ENCODE data around the gene DNASE1L2. TPM values are rescaled to one million over a fixed set of nuclear protein-coding genes. Genes with fewer than 3 reads are reported as not detected.
"Not testable (repeated sequence)": the region's sequence is repeated elsewhere in the genome, so short reads cannot be mapped to it uniquely, and the experiment has no call there.

Gene DNASE1L2
- total and polyA plus RNA-seq, 4 donors, result 0.13 to 0.67 (median 0.28) TPM

DNA sequence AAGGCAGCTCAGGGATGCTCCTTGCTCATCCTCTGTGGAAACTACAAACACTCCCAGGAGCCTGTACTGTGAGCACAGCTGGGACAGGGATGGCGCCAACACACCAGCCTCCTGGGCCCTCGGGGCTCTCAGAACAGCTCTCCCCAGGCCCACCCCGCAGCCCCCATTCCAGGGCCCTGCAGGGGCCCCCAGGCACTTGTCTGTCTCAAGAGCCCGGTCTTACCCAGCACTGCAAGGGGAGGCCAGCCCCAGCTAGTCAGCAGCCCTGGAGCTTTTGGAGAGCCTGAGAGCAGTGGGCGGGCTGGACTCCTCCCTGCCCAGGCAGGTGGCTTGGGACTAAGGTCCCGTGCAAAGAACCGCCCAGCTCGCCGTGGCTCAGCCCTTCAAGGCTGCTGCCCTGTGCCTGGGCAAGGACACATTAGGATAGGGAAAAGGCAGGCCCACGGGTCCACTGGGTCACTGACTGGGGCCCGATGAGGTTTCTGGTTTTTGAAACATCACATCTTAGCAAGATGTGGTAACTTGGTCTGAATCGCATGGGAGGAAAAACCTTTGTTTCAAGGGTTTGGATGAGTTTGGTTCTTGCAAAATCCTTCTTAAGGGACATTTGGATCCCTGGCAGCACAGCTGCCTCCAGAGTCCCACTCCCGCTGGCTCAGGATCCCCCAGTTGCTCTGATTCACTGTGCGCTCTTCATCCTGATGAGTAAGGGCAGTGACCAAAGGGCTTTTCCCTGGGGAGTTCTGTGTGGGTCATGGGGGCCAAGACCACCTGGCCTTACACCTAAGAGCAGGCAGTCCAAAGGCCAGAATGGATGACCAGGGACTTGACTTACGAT is 2.8 kb downstream of the DNASE1L2 start:
- Histone ChIP-seq H3K27ac (ENCODE audit: low read depth in 1 of 2, low read length in 2 of 2) (no peak overlapping the region), H3K9ac (ENCODE audit: low read depth in 1 of 2, low read length in 2 of 2) (no peak overlapping the region), H3K4me1 (ENCODE audit: control insufficient read depth in 4 of 4, insufficient read depth in 4 of 4, low read length in 3 of 4) (peaks cover 0 to 14% (median 11%) of the 10 kb centered on the region in 4 donors), H3K9me3 (ENCODE audit: control insufficient read depth in 4 of 4, low read length in 3 of 4) (no peaks in the 10 kb centered on the region), H3K27me3 (ENCODE audit: control insufficient read depth in 4 of 4, insufficient read depth in 4 of 4, low read length in 3 of 4) (no peaks in the 10 kb centered on the region), H3K4me3 (ENCODE audit: low read depth in 1 of 3, low read length in 3 of 3) (no peak overlapping the region), H3K36me3 (ENCODE audit: control insufficient read depth in 4 of 4, insufficient read depth in 3 of 4, low read depth in 1 of 4, low read length in 3 of 4) (peaks cover 9 to 37% (median 16%) of the 10 kb centered on the region in 4 donors)
- no peak for DNase-seq (ENCODE audit: low spot score)
- 70% methylated on average over 15 of the region's 15 CpGs for WGBS
- TF ChIP-seq ZBTB33 (IDR thresholded peaks at IDR 0.05), result no peak
- TF ChIP-seq, protein P1, sequence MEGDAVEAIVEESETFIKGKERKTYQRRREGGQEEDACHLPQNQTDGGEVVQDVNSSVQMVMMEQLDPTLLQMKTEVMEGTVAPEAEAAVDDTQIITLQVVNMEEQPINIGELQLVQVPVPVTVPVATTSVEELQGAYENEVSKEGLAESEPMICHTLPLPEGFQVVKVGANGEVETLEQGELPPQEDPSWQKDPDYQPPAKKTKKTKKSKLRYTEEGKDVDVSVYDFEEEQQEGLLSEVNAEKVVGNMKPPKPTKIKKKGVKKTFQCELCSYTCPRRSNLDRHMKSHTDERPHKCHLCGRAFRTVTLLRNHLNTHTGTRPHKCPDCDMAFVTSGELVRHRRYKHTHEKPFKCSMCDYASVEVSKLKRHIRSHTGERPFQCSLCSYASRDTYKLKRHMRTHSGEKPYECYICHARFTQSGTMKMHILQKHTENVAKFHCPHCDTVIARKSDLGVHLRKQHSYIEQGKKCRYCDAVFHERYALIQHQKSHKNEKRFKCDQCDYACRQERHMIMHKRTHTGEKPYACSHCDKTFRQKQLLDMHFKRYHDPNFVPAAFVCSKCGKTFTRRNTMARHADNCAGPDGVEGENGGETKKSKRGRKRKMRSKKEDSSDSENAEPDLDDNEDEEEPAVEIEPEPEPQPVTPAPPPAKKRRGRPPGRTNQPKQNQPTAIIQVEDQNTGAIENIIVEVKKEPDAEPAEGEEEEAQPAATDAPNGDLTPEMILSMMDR (IDR thresholded peaks at IDR 0.05; ENCODE audit: low read depth, low read length, missing input control), result no peak

- H3K36me3 ChIP-seq (ENCODE audit: control insufficient read depth in 4 of 4, insufficient read depth in 3 of 4, low read depth in 1 of 4, low read length in 3 of 4), result peaks cover 6 to 39% (median 21%) of the 10 kb centered on the region in 4 donors
- not testable (repeated sequence) for H3K27me3 ChIP-seq (ENCODE audit: control insufficient read depth in 4 of 4, insufficient read depth in 4 of 4, low read length in 3 of 4)
- 87% methylated on average over 9 of the region's 9 CpGs for WGBS
Observed at GRCh38 chr16:2240331-2240730, 4.1 kb downstream of the DNASE1L2 start.

DNA sequence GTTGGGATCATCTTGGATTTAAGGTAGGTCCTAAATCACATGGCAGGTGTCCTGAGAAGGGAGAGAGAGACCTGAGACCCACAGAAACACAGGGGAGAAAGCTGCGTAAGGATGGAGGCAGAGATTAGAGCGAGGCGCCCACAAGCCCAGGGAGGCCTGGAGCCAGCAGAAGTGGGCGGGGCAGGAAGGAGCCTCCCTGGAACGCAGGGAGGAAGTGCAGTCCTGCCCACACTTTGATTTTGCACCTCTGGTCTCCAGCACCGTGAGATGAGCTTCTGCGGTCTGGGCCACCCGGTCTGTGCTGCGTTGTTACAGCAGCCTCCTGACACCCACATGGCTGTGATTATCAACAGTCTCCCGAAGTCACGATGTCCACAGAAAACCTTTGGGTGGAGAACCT is 6.4 kb downstream of the DNASE1L2 start:
- H3K9me3 ChIP-seq (ENCODE audit: control insufficient read depth in 4 of 4, low read length in 3 of 4), result no peaks in the 10 kb centered on the region
- H3K4me3 ChIP-seq (ENCODE audit: low read depth in 1 of 3, low read length in 3 of 3), result no peak overlapping the region
- H3K27ac ChIP-seq (ENCODE audit: low read depth in 1 of 2, low read length in 2 of 2), result no peak overlapping the region
- H3K9ac ChIP-seq (ENCODE audit: low read depth in 1 of 2, low read length in 2 of 2), result no peak overlapping the region
- H3K36me3 ChIP-seq (ENCODE audit: control insufficient read depth in 4 of 4, insufficient read depth in 3 of 4, low read depth in 1 of 4, low read length in 3 of 4), result peaks cover 13 to 52% (median 32%) of the 10 kb centered on the region in 4 donors
- no peak for DNase-seq (ENCODE audit: low spot score)
- WGBS, result 87% methylated on average over 11 of the region's 11 CpGs
- no peaks in the 10 kb centered on the region for H3K27me3 ChIP-seq (ENCODE audit: control insufficient read depth in 4 of 4, insufficient read depth in 4 of 4, low read length in 3 of 4)
- peaks cover 0 to 3% (median 0%) of the 10 kb centered on the region in 4 donors for H3K4me1 ChIP-seq (ENCODE audit: control insufficient read depth in 4 of 4, insufficient read depth in 4 of 4, low read length in 3 of 4)
- TF ChIP-seq FOXA2 (IDR thresholded peaks at IDR 0.05) (no peak), TAF1 (conservative IDR thresholded peaks at IDR 0.05) (no peak), HNF4A (conservative IDR thresholded peaks at IDR 0.05) (no peak), ZBTB33 (IDR thresholded peaks at IDR 0.05) (no peak), HNF4G (IDR thresholded peaks at IDR 0.05) (no peak), FOXA1 (IDR thresholded peaks at IDR 0.05) (no peak), YY1 (IDR thresholded peaks at IDR 0.05) (no peak), NR2F2 (IDR thresholded peaks at IDR 0.05) (no peak), MAX (IDR thresholded peaks at IDR 0.05) (no peak), SP1 (IDR thresholded peaks at IDR 0.05) (no peak)
- TF ChIP-seq, protein P2, sequence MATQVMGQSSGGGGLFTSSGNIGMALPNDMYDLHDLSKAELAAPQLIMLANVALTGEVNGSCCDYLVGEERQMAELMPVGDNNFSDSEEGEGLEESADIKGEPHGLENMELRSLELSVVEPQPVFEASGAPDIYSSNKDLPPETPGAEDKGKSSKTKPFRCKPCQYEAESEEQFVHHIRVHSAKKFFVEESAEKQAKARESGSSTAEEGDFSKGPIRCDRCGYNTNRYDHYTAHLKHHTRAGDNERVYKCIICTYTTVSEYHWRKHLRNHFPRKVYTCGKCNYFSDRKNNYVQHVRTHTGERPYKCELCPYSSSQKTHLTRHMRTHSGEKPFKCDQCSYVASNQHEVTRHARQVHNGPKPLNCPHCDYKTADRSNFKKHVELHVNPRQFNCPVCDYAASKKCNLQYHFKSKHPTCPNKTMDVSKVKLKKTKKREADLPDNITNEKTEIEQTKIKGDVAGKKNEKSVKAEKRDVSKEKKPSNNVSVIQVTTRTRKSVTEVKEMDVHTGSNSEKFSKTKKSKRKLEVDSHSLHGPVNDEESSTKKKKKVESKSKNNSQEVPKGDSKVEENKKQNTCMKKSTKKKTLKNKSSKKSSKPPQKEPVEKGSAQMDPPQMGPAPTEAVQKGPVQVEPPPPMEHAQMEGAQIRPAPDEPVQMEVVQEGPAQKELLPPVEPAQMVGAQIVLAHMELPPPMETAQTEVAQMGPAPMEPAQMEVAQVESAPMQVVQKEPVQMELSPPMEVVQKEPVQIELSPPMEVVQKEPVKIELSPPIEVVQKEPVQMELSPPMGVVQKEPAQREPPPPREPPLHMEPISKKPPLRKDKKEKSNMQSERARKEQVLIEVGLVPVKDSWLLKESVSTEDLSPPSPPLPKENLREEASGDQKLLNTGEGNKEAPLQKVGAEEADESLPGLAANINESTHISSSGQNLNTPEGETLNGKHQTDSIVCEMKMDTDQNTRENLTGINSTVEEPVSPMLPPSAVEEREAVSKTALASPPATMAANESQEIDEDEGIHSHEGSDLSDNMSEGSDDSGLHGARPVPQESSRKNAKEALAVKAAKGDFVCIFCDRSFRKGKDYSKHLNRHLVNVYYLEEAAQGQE (IDR thresholded peaks at IDR 0.05), result no peak
- TF ChIP-seq, protein P3, sequence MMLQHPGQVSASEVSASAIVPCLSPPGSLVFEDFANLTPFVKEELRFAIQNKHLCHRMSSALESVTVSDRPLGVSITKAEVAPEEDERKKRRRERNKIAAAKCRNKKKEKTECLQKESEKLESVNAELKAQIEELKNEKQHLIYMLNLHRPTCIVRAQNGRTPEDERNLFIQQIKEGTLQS (IDR thresholded peaks at IDR 0.05), result no peak
- TF ChIP-seq, protein P1 (IDR thresholded peaks at IDR 0.05; ENCODE audit: low read depth, low read length, missing input control), result no peak

More at GRCh38 chr16:2240331-2240730, 4.1 kb downstream of the DNASE1L2 start:
- H3K4me3 ChIP-seq (ENCODE audit: low read depth in 1 of 3, low read length in 3 of 3); H3K9me3 ChIP-seq (ENCODE audit: control insufficient read depth in 4 of 4, low read length in 3 of 4); DNase-seq (ENCODE audit: low spot score); H3K27ac ChIP-seq (ENCODE audit: low read depth in 1 of 2, low read length in 2 of 2); H3K9ac ChIP-seq (ENCODE audit: low read depth in 1 of 2, low read length in 2 of 2): not testable (repeated sequence)
- H3K4me1 ChIP-seq (ENCODE audit: control insufficient read depth in 4 of 4, insufficient read depth in 4 of 4, low read length in 3 of 4), result peaks cover 0 to 14% (median 11%) of the 10 kb centered on the region in 4 donors

Measured in liver (tissue), 9 donors.